ENCODE measurements around the gene METAP1.
"Not testable (repeated sequence)": the region's sequence is repeated elsewhere in the genome, so short reads cannot be mapped to it uniquely, and the experiment has no call there.

Gene METAP1

DNA sequence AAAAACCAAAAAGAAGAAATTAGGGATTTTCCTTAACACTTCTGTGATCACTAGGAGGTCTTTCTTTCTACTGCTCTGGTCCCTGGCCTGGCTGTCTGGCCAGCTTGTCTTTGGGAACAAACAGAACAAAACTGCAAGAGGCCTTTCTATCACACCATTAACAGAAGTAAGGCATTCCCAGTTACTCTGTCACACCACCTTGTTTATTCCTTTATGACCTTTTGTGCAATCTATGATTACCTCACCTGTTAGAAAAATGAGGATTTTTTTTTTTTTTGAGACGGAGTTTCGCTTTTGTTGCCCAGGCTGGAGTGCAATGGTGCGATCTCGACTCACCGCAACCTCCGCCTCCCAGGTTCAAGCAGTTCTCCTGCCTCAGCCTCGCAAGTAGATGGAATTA lies 3.0 kb downstream of the METAP1 start:
- DNase-seq, result no peak

DNA sequence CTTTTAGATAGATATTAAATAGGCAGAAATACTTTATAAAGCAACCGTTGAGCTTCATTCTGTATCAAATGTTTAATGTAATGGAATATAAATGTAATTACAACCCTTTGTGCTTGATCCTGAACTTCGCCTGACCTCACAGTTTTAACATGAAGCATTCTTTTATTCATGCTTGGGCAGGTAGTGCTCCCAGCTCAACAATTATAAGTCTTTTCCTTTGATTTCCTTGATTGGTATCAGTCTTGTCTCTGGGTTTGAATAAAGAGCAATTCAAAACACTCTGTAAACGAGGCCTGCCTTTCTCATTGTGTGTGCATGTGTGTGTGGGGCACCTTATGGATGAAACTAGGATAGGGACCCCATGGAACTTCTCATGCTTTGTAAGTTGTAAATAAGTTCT lies 6.8 kb downstream of the METAP1 start:
- no peak for DNase-seq

DNA sequence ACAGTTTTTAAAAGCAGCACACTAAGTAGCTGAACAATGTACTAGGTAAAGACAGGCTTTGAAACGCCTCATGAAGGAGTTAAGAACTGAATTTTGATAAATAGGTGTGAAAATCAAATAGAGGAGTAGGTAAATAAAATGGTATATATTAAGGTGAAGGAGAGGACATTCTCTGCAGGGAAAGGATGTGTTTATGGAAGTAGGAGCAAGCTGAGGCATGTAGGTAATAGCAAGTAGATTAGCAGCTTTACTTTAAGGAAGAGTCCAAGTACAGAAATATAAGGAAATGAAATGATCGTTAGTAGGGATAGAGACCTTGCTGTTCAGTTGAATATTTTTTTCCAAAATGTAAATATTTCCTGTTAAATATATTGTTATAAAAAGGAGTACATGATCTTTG lies 12.5 kb downstream of the METAP1 start:
- no peak for DNase-seq

DNA sequence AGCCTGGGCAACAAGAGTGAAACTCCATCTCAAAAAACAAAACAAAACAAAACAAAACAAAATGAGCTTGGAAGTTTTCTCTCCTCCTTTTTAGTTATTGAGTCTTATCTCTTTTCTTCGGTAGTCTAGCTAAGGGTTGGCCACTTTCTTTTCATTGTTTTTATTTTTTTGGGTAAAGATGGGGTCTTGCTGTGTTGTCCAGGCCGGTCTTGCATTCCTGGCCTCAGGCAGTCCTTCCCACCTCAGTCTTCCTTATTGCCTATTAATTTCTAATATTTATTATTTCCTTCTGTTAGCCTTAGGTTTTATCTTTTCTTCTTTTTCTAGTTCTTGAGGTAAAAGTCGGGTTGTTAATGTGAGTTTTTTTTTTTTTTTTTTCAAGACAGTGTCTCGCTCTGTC lies 16.4 kb downstream of the METAP1 start:
- DNase-seq, result no peak

DNA sequence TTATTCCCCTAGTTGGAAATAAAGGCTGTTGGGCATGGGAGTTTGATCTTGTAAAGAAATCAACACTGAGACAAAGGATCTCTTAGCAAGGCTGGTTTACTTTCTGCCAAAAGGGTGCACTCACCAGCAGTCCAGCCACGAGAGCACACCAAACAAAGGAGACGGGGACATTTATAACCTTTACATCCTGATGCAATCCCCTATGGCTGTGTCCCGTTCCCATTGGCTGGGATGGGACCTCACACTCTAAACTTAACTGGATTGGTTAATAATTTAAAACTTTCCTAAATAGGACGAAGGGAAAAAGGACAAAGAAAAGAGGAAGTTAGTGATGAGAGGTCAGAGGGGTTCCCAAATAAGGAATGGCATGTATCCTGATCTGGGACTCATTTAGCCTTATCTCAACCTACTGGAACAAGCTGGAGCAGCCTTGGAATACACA lies 17.9 kb downstream of the METAP1 start:
- DNase-seq, result no peak

DNA sequence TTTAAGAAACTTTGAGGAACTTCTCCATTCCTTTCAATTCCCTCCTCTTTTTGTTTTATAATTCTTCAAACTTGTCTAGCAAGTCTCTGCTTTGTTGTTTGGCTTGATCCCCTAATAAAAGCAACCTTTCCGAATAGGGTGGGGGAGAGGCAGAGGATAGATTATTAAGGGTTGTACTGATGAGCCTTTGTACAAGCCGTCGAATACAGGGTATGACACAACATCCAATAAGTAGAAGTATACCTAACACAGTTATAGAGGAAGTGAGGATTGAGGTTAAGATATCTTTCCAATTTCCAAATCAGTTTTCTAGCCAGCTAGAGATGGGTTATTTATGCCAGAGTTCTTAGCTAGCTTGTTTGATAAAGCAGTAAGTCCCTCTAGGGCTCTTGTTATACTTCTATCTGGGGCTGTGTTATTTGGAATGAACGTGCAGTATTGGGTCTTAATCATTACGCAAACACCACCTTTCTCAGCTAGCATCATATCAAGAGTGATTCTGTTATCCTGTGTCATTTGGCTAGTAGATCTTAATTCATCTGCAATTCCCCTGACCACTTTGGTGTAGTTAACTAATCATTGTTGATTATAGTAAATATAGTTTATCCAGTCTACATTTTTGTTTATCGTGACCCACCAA lies 18.5 kb downstream of the METAP1 start:
- DNase-seq, result no peak

DNA sequence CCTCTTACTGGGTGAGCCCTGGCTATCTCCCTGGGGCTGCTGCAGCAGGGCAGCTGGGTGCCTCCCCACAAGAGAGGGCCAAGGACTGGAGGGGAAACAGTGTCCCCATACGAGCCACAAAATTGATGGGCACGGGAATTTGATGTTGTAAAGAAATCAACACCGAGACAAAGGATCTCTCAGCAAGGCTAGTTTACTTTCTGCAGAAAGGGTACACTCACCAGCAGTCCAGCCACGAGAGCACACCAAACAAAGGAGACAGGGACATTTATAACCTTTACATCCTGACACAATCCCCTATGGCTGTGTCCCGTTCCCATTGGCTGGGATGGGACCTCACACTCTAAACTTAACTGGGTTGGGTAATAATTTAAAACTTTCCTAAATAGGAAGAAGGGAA lies 25.9 kb downstream of the METAP1 start:
- no peak for DNase-seq

DNA sequence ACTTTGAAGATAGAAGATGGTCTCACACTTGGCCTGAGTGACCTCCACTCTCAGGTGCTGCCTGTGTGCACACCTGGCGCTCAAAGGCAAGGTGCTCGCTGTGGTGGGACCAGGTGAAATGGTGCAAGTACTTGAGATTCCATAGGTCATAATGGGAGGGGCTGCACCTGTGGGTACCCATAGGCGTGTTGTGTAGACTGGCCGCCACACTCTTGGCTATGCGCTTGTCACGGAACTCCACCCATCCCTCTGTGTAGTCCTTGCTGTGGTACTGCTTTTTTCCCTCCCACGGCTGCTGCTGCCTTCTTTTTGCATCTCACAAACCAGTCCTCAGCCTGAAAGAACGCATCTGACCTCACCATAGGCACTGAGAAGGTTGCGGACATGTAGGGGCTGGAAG lies 27.0 kb downstream of the METAP1 start:
- no peak for DNase-seq

DNA sequence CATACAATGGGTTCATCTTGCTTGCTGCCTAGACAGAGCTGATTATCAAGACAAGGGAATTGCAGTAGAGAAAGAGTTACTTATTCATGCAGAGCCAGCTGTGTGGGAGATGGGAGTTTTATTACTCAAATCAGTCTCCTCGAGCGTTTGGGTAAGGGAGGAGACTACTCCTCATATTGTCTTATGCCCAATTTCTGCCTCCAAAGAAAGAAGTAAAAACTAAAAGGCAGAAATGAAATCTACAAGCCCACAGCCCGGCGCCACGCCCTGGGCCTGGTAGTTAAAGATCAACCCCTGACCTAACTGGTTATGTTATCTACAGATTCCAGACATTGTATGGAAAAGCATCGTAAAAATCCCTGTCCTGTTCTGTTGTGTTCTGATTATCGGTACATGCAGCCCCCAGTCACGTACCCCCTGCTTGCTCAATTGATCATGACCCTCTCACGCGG lies 28.3 kb downstream of the METAP1 start:
- not testable (repeated sequence) for DNase-seq

DNA sequence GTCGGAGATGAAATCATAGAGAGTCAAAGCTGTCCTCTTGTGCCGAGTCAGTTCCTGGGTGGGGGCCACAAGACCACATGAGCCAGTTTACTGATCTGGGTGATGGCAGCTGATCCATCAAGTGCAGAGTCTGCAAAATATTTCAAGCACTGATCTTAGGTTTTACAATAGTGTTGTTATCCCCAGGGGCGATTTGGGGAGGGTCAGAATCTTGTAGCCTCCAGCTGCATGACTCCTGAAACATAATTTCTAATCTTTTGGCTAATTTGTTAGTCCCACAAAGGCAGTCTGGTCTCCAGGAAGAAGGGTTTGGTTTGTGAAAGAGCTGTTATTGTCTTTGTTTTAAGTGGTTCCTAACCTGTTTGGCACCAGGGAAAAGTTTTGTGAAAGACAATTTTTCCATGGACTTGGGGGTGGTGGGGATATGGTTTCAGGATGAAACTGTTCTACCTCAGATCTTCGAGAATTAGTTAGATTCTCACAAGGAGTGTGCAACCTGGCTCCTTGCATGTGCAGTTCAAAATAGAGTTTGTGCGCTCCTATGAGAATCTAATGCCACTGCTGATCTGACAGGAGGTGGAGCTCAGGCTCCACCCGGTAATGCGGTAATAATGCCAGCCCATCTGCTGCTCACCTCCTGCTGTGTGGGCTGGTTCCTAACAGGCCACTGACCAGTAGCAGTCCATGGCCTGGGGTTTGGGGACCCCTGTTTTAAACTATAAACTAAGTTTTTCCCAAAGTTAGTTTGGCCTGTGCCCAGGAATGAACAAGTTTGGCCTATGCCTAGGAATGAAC lies 29.2 kb downstream of the METAP1 start:
- DNase-seq, result no peak

DNA sequence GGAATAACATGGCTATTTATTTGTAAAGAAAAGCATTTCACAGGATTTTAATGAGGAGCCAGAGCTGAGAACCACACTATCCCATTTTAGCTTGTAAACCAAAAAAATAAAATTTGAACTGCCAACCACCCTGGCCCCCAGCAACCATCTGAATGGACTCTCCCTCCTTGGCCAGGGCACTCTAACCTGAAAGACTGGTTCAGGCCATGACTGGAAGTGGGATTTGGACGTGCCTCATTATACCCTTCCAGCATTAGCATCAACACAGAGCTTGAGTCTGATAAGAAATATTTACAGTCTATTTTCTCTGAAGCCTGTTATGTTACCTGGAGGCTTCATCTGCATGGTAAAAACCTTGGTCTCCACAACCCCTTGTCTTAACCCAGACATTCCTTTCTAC lies 30.0 kb downstream of the METAP1 start:
- DNase-seq, result no peak

DNA sequence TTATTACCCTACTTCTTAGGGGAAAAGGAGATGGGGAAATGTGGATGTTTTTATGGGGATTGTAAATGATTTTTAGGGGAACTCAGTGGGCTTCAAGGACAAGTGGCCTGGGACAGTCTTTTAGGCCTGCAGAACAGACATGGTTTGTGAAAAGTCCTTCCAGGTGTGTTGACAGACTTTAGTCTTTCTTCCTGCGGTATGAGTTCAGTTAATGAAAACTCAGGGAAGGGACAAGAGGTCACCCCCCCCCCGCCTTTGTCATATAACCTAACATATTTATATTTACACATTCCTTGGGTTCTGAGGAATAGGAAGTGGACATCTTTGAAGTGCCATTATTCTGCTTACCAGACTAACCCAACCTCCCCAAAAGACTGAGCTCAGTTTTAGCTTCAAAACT lies 31.8 kb downstream of the METAP1 start:
- no peak for DNase-seq

DNA sequence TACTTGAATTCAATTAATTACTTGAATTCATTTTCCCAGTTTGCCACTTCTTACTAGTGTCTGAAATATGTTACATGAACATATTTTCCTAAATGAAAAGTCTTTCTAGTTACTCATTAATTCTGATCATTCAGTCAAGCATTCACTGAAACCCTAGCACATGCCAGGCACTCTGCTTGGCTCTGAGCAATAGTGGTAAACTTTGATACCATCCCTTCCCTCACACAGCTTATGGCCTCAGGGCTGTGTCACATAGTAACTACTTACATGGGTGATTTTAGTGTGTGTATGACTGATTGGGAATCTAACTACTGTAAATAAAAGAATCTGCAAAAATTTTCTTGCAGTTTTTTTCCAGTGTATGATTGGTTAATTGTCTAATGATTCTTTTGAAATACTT lies 32.7 kb downstream of the METAP1 start:
- DNase-seq, result no peak

DNA sequence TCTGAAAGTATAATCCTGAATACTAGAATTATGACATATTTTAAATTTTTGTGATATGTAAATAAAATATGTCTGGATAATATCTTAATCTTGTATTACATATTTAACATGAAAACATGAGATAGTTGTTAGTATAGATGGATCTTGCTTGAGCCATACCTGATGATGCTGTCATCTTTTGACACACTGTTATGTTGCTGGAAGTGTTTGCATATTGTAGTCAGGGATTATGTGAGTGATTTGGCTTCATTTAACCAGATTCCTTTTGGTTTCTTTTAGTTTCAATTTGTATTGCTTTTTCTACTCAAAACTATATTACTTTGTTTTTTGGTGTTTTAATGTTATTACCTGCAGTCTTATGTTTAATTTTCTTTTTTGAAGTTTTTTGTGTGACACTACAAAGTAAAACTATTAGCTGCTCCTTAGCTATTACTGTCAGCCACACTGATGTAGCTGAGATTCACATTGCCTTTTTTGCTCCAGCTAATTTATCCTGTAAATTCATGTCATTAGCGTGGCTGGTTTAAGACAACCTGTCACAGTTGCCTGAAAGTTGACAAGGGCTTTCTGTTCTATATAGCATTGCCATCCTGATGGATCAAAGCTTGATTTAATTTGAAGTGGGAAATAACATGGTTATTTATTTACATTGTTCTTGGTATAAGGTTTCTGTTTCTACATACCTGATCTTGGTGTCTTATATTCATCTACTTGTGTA lies 33.7 kb downstream of the METAP1 start:
- DNase-seq, result no peak

DNA sequence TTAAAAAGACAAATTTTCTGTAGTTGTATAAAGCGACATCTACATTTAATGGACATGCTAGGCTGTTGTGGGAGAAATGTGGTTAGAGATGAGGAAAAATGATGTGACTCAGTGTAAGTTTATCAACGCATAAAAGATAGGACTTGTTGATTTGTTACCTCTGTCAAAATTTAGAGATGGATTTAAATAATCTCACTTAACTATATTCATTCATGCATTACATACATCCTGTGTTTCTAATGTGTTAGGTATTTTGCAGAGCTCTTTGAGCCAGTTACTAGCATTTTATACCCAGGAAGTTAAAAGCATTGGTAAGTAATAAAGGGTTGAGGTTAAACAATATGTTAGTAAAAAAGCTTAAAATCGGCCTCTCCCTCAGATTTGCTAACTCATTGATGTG lies 34.3 kb downstream of the METAP1 start:
- DNase-seq, result no peak

DNA sequence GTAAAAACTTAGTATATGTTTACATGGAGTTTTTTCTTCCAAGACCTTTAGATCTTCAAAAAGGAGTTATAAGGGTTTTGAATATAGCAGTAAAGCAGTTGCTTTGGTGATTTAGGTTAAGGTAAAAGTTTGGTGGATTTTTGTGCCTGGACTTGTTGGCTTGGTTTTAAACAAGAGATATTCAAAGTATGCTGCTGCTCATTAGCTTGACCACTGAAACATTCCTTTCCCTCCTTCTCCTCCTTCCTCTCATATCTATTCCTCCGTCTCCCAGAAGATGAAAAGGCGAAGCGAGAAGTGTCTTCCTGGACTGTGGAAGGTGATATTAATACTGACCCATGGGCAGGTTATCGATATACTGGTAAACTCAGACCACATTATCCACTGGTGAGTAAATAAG lies 38.4 kb downstream of the METAP1 start:
- no peak for DNase-seq

DNA sequence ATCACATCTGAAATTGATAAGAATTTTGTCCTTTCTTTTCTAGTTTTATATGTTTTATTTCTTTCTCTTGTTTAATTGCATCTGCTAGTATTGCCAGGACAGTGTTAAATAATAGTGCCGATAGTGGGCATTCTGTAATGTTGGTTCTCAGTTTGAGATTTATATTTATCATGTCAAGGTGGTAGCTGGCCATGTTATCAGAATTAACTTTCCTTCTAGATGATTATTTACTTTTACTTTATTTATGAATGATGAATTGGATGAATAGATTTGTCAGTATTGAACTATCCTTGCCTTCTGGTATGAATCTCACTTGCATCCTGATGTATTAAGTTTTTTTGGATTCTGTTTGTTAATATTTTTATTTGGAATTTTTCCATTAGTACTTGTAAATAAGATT lies 42.7 kb downstream of the METAP1 start:
- DNase-seq, result no peak

DNA sequence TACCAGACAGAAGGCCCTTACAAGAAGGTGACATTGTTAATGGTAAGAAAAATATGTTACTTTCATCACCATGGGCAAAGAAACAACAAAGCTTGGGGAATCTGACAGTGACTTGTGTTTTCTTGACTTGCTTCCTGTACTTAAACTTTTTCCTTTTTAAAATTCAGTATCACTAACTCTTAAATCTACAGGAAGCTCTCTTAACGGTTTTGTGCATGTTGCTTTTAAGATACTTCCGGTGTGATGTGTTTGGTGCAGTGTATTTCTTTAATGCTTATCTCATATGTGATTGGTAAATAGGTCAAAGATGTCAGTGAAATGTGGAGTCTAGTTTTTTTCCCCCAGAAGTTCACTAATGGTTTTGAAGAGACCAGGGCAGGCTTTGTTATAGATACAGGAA lies 47.8 kb downstream of the METAP1 start:
- no peak for DNase-seq

DNA sequence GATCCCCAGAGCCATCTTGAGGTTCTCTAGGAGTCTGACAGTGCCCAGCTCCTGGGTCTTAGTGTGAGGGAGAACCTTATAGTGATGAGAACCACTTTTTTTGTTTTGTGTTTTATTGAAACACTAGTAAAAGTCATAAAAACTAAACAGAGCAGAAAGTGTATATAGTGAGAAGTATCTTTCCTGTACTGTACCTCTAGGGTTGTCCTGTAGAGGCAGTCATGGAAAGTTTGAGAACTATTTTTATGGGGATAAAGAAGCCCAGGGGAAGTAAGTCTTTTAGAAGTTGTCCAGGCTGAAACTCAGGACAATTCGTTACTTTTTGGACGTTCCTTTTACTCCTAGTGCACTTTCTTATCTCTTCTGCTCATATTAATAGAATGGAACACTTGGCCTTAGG lies 52.2 kb downstream of the METAP1 start:
- DNase-seq, result no peak

DNA sequence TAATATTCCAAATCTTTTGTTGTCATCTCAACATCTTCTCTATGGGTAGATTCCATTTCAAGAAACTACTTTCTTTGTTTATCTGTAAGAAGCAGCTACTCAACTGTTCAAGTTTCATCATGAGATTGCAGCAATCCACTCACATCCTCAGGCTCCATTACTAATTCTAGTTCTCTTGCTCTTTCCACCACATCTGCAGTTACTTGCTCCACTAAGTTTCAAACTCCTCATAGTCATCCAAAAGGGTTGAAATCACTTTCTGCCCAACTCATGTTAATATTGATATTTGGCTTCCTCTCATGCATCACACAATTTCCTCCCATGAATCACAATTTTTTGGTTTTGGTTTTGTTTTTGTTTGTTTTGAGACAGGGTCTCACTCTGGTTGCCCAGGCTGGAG lies 57.4 kb downstream of the METAP1 start:
- no peak for DNase-seq

DNA sequence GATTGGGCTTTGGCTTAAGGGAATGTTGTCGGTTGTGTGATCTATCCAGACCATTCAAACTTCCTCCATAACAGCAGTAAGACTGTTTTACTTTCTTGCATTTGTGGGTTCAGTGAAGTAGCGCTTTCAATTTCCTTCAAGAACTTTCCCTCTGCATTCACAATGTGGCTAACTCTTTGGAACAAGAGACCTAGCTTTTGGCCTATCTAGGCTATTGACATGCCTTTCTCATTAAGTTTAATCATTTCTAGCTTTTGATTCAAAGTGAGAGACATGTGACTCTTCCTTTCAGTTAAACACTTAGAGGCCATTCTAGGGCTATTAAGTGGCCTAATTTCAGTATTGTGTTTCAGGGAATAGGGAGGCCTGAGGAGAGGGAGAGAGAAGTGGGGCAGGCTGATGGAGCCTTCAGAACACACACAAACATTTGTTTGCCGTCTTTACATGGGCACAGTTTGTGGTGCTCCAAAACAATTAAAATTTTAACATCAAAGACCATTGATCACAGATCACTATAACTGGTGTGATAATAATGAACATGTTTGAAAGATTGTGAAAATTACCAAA lies 59.0 kb downstream of the METAP1 start:
- no peak for DNase-seq

DNA sequence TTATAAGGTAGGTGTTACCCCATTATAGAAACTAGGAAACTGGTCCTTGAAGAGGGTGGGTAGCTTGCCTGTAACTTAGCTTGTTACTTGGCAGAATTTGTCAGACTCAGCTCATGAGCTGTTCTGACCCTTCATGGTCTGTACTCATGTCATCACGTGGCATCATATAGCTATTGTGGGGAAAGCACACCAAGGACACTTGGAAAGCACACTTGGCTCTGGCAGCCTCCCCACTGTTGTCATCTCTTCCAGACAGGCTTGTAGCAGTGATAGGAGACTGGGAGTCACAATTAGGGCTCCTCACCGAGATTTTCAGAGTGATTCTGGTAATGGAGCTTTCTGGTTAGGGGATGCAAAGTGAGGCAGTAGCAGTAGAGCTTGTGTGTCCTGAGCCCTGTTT lies 62.7 kb downstream of the METAP1 start:
- DNase-seq, result no peak

DNA sequence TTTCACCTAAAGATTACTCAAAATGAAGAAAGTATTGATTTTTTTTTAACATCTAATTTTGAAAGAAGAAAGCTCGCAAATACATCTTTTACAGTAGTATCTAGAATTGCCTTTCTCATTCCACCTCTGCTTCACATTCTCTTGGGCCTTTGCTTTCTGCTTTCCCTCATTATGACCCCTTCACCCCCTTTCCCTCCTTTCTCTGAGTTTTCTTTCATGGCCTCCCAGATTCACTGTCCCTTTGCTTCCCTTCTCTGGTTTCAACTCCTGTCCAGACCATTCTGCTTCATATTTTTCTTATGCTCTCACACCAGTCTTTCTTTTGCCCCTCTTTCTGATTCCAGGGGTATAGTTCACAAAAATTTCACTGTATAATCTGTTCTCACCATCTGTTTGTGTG lies 64.0 kb downstream of the METAP1 start:
- DNase-seq, result no peak

Measured in cortex of kidney (tissue), 1 donor.